Naive B cell (primary cell): ENCODE measurements around the gene CFAP251. TPM values are rescaled to one million over a fixed set of nuclear protein-coding genes. Genes with fewer than 3 reads are reported as not detected.
"Not testable (repeated sequence)": the region's sequence is repeated elsewhere in the genome, so short reads cannot be mapped to it uniquely, and the experiment has no call there.

ENCODE experiments used
- ATAC-seq, 2 donors: fragments of 150-1000 bp; cut with Tn5 transposase; 2 replicates each; pipeline ENCODE4 v1.10.0; 2021; ENCODE audit warnings: low read depth in 2 of 2, mild to moderate bottlenecking in 2 of 2, moderate library complexity in 2 of 2
- DNase-seq: peaks from one replicate; pipeline ENCODE4 v3.0.0; 2022
- H3K27ac Mint-ChIP-seq, 6 donors: one replicate each; pipeline ENCODE4 v1.8.0; 2020 to 2022; ENCODE audit warnings: mild to moderate bottlenecking in 6 of 6, mixed read lengths in 6 of 6, moderate library complexity in 5 of 6, inconsistent platforms in 2 of 6
- H3K27me3 Mint-ChIP-seq, 3 donors: one replicate each; pipeline ENCODE4 v1.8.0; 2021 to 2022; ENCODE audit warnings: mixed read lengths in 3 of 3, mild to moderate bottlenecking in 1 of 3
- H3K36me3 Mint-ChIP-seq, 2 donors: one replicate each; pipeline ENCODE4 v1.8.0; 2020 to 2022; ENCODE audit warnings: mixed read lengths in 2 of 2, inconsistent platforms in 1 of 2, mild to moderate bottlenecking in 1 of 2
- H3K4me1 Mint-ChIP-seq, 3 donors: one replicate each; pipeline ENCODE4 v1.8.0; 2020 to 2022; ENCODE audit warnings: mixed read lengths in 3 of 3, inconsistent platforms in 1 of 3, mild to moderate bottlenecking in 1 of 3, moderate library complexity in 1 of 3
- H3K4me3 Mint-ChIP-seq, 8 donors: one replicate each; pipeline ENCODE4 v1.8.0; 2020 to 2022; ENCODE audit warnings: mild to moderate bottlenecking in 8 of 8, mixed read lengths in 8 of 8, moderate library complexity in 8 of 8, inconsistent platforms in 2 of 8
- H3K9me3 Mint-ChIP-seq, 7 donors: one replicate each; pipeline ENCODE4 v1.8.0; 2020 to 2022; ENCODE audit warnings: mixed read lengths in 7 of 7, mild to moderate bottlenecking in 5 of 7, inconsistent platforms in 2 of 7, moderate library complexity in 1 of 7
- polyA plus RNA-seq, 6 donors: library from polyadenylated mRNA; unstranded; fragments of 300-500 nt; fragmentation: Illumina TruSeq; gene quantifications; one replicate each; pipeline ENCODE4 v1.2.3, GENCODE V29; 2021; ENCODE audit warnings: low read depth in 6 of 6

CFAP251 gene
- polyA plus RNA-seq, 6 donors from 2014 or later: 0.26 to 0.91 (median 0.55) TPM; not detected in 2

- Mint-ChIP-seq H3K27ac (peak overlapping the region in 3 of 6 donors; percentile 67 to 85 (median 77)), H3K4me3 (peak overlapping the region in 2 of 8 donors; percentile 29 to 33)
- no peak for ATAC-seq
Measured at GRCh38 chr12:121921066-121921465, 2.7 kb downstream of the CFAP251 start.

GRCh38 chr12:121925358-121925695 lies 6.9 kb downstream of the CFAP251 start:
- H3K27me3 Mint-ChIP-seq: no peaks in the 10 kb centered on the region
- H3K36me3 Mint-ChIP-seq: no peaks in the 10 kb centered on the region
- no peak for DNase-seq
- ATAC-seq: no peak
- no peak overlapping the region for H3K4me3 Mint-ChIP-seq
- H3K4me1 Mint-ChIP-seq: peaks cover 13 to 30% (median 20%) of the 10 kb centered on the region in 3 donors
- H3K27ac Mint-ChIP-seq: no peak overlapping the region
- H3K9me3 Mint-ChIP-seq: no peaks in the 10 kb centered on the region

More at GRCh38 chr12:121921066-121921465, 2.7 kb downstream of the CFAP251 start:
- no peaks in the 10 kb centered on the region for H3K9me3 Mint-ChIP-seq
- no peak for DNase-seq
- peaks cover 13 to 17% (median 16%) of the 10 kb centered on the region in 3 donors for H3K4me1 Mint-ChIP-seq
- no peaks in the 10 kb centered on the region for H3K27me3 Mint-ChIP-seq
- no peaks in the 10 kb centered on the region for H3K36me3 Mint-ChIP-seq

- Mint-ChIP-seq H3K27me3 (no peaks in the 10 kb centered on the region), H3K27ac (peak overlapping the region; percentile 52 to 94 (median 72)), H3K4me1 (peaks cover 26 to 43% (median 28%) of the 10 kb centered on the region in 3 donors), H3K9me3 (no peaks in the 10 kb centered on the region), H3K4me3 (peak overlapping the region in 7 of 8 donors; percentile 31 to 75 (median 52)), H3K36me3 (no peaks in the 10 kb centered on the region)
- DNase-seq (peak; percentile 72), ATAC-seq (peak; percentile 86 to 90)
Measured at GRCh38 chr12:121926874-121927706, 8.7 kb downstream of the CFAP251 start.

- ATAC-seq: no peak
- H3K36me3 Mint-ChIP-seq: peaks cover 0 to 1% of the 10 kb centered on the region in 2 donors
- peak overlapping the region in 6 of 8 donors; percentile 31 to 75 (median 50) for H3K4me3 Mint-ChIP-seq
- H3K4me1 Mint-ChIP-seq: peaks cover 34 to 51% (median 35%) of the 10 kb centered on the region in 3 donors
- no peak for DNase-seq
- H3K9me3 Mint-ChIP-seq: no peaks in the 10 kb centered on the region
- no peaks in the 10 kb centered on the region for H3K27me3 Mint-ChIP-seq
- H3K27ac Mint-ChIP-seq: peak overlapping the region in 5 of 6 donors; percentile 57 to 94 (median 76)
Measured at GRCh38 chr12:121927813-121928212, 9.4 kb downstream of the CFAP251 start.

- H3K36me3 Mint-ChIP-seq, H3K4me3 Mint-ChIP-seq, ATAC-seq, H3K27me3 Mint-ChIP-seq, H3K9me3 Mint-ChIP-seq, H3K27ac Mint-ChIP-seq, DNase-seq: not testable (repeated sequence)
- H3K4me1 Mint-ChIP-seq: peaks cover 34 to 53% (median 42%) of the 10 kb centered on the region in 3 donors
Measured at GRCh38 chr12:121929545-121929944, 11.2 kb downstream of the CFAP251 start.

GRCh38 chr12:121930862-121931261 lies 12.5 kb downstream of the CFAP251 start:
- H3K27me3 Mint-ChIP-seq: peaks cover 0 to 4% (median 0%) of the 10 kb centered on the region in 3 donors
- H3K4me1 Mint-ChIP-seq: peaks cover 36 to 51% (median 42%) of the 10 kb centered on the region in 3 donors
- peaks cover 0 to 6% of the 10 kb centered on the region in 2 donors for H3K36me3 Mint-ChIP-seq
- no peaks in the 10 kb centered on the region for H3K9me3 Mint-ChIP-seq
- peak overlapping the region in 2 of 8 donors; percentile 39 to 40 for H3K4me3 Mint-ChIP-seq
- DNase-seq: no peak
- ATAC-seq: no peak
- H3K27ac Mint-ChIP-seq: no peak overlapping the region

- DNase-seq: no peak
- H3K36me3 Mint-ChIP-seq: peaks cover 0 to 6% of the 10 kb centered on the region in 2 donors
- H3K27ac Mint-ChIP-seq: peak overlapping the region in 1 of 6 donors; percentile 20
- H3K9me3 Mint-ChIP-seq: peaks cover 0 to under 1% (median 0%) of the 10 kb centered on the region in 7 donors
- peak overlapping the region in 5 of 8 donors; percentile 10 to 77 (median 54) for H3K4me3 Mint-ChIP-seq
- peaks cover 37 to 51% (median 38%) of the 10 kb centered on the region in 3 donors for H3K4me1 Mint-ChIP-seq
- H3K27me3 Mint-ChIP-seq: peaks cover 0 to 4% (median 0%) of the 10 kb centered on the region in 3 donors
- no peak for ATAC-seq
Measured at GRCh38 chr12:121932176-121932536, 13.8 kb downstream of the CFAP251 start.

- peaks cover 0 to 6% of the 10 kb centered on the region in 2 donors for H3K36me3 Mint-ChIP-seq
- H3K27me3 Mint-ChIP-seq: peaks cover 0 to 4% (median 0%) of the 10 kb centered on the region in 3 donors
- ATAC-seq: no peak
- H3K9me3 Mint-ChIP-seq: peaks cover 0 to 2% (median 0%) of the 10 kb centered on the region in 7 donors
- peak overlapping the region in 4 of 6 donors; percentile 16 to 84 (median 52) for H3K27ac Mint-ChIP-seq
- H3K4me1 Mint-ChIP-seq: peaks cover 36 to 50% (median 39%) of the 10 kb centered on the region in 3 donors
- H3K4me3 Mint-ChIP-seq: peak overlapping the region in 1 of 8 donors; percentile 25
- no peak for DNase-seq
Measured at GRCh38 chr12:121932914-121933521, 14.6 kb downstream of the CFAP251 start.

GRCh38 chr12:121933522-121934308 lies 15.3 kb downstream of the CFAP251 start:
- H3K36me3 Mint-ChIP-seq: peaks cover 0 to 6% of the 10 kb centered on the region in 2 donors
- peak overlapping the region in 2 of 6 donors; percentile 16 to 84 for H3K27ac Mint-ChIP-seq
- peak overlapping the region in 1 of 8 donors; percentile 44 for H3K4me3 Mint-ChIP-seq
- no peak for DNase-seq
- peaks cover 0 to 4% (median 0%) of the 10 kb centered on the region in 3 donors for H3K27me3 Mint-ChIP-seq
- no peak for ATAC-seq
- H3K4me1 Mint-ChIP-seq: peaks cover 36 to 48% (median 39%) of the 10 kb centered on the region in 3 donors
- peaks cover 0 to 2% (median 0%) of the 10 kb centered on the region in 7 donors for H3K9me3 Mint-ChIP-seq

GRCh38 chr12:121934309-121934664 lies 15.9 kb downstream of the CFAP251 start:
- ATAC-seq: no peak
- H3K36me3 Mint-ChIP-seq: peaks cover 0 to 6% of the 10 kb centered on the region in 2 donors
- H3K4me3 Mint-ChIP-seq: no peak overlapping the region
- H3K4me1 Mint-ChIP-seq: peaks cover 41 to 52% (median 44%) of the 10 kb centered on the region in 3 donors
- peaks cover 0 to 2% (median 0%) of the 10 kb centered on the region in 7 donors for H3K9me3 Mint-ChIP-seq
- no peak for DNase-seq
- H3K27ac Mint-ChIP-seq: no peak overlapping the region
- peaks cover 0 to 4% (median 0%) of the 10 kb centered on the region in 3 donors for H3K27me3 Mint-ChIP-seq

GRCh38 chr12:121937654-121938053 lies 19.3 kb downstream of the CFAP251 start:
- DNase-seq: no peak
- peak overlapping the region in 1 of 6 donors; percentile 20 for H3K27ac Mint-ChIP-seq
- H3K27me3 Mint-ChIP-seq: peaks cover 0 to 4% (median 0%) of the 10 kb centered on the region in 3 donors
- H3K36me3 Mint-ChIP-seq: peaks cover 0 to 6% of the 10 kb centered on the region in 2 donors
- peaks cover 0 to 2% (median 0%) of the 10 kb centered on the region in 7 donors for H3K9me3 Mint-ChIP-seq
- H3K4me1 Mint-ChIP-seq: peaks cover 22 to 33% (median 28%) of the 10 kb centered on the region in 3 donors
- ATAC-seq: no peak
- H3K4me3 Mint-ChIP-seq: no peak overlapping the region

- Mint-ChIP-seq H3K4me1 (peaks cover 14 to 27% (median 22%) of the 10 kb centered on the region in 3 donors), H3K9me3 (peaks cover 0 to 2% (median 0%) of the 10 kb centered on the region in 7 donors), H3K27me3 (no peaks in the 10 kb centered on the region), H3K36me3 (no peaks in the 10 kb centered on the region), H3K4me3 (peak overlapping the region in 2 of 8 donors; percentile 15 to 81), H3K27ac (peak overlapping the region in 1 of 6 donors; percentile 48)
- ATAC-seq (peak; percentile 67 to 94), DNase-seq (no peak)
Measured at GRCh38 chr12:121939186-121939585, 20.8 kb downstream of the CFAP251 start.
